Astrocyte (in vitro differentiated cells and primary cell): Measurements from ENCODE around the gene LRRC34. TPM values are rescaled to one million over a fixed set of nuclear protein-coding genes. Genes with fewer than 3 reads are reported as not detected.

ENCODE experiments used
- DNase-seq: peaks from one replicate; pipeline ENCODE4 v3.0.0-alpha.2; 2010; ENCODE audit warnings: low read depth
- FAIRE-seq: peaks from 2 replicates; lab custom pipeline; 2011; peaks lifted over from hg19 to GRCh38; lab: Jason Lieb, UNC
- H2AFZ ChIP-seq: 2 replicates; pipeline ENCODE4 v1.6.0; 2012; ENCODE audit warnings: low read depth, low read length, inconsistent platforms
- H3K27ac ChIP-seq: 2 replicates; pipeline ENCODE4 v1.5.1; 2011; ENCODE audit warnings: low read depth, low read length, inconsistent platforms
- H3K27me3 ChIP-seq: 2 replicates; pipeline ENCODE4 v1.6.0; 2011; ENCODE audit warnings: low read length, inconsistent platforms; ENCODE audit not compliant: insufficient read depth
- H3K36me3 ChIP-seq: 2 replicates; pipeline ENCODE4 v1.5.1; 2011; ENCODE audit warnings: low read length, inconsistent platforms; ENCODE audit not compliant: insufficient read depth
- H3K4me1 ChIP-seq: 2 replicates; pipeline ENCODE4 v1.5.1; 2011; ENCODE audit warnings: low read length, inconsistent platforms; ENCODE audit not compliant: insufficient read depth
- H3K4me2 ChIP-seq: 2 replicates; pipeline ENCODE4 v1.6.0; 2012; ENCODE audit warnings: low read length, inconsistent platforms
- H3K4me3 ChIP-seq: 2 replicates; pipeline ENCODE4 v1.5.1; 2011; ENCODE audit warnings: low read depth, mild to moderate bottlenecking, low read length, inconsistent platforms; ENCODE audit not compliant: insufficient read depth
- H3K79me2 ChIP-seq: 2 replicates; pipeline ENCODE4 v1.6.0; 2012; ENCODE audit warnings: mild to moderate bottlenecking, low read length, inconsistent platforms; ENCODE audit not compliant: insufficient read depth
- H3K9ac ChIP-seq: 2 replicates; pipeline ENCODE4 v1.6.0; 2012; ENCODE audit warnings: mild to moderate bottlenecking, low read length, inconsistent platforms
- H3K9me3 ChIP-seq: 2 replicates; pipeline ENCODE4 v1.5.1; 2012; ENCODE audit warnings: low read depth, mild to moderate bottlenecking, low read length, inconsistent platforms; ENCODE audit not compliant: insufficient read depth
- H4K20me1 ChIP-seq: 2 replicates; pipeline ENCODE4 v1.6.0; 2012; ENCODE audit warnings: low read length, inconsistent platforms; ENCODE audit not compliant: insufficient read depth
- H3K27ac Mint-ChIP-seq: one replicate; pipeline ENCODE4 v1.8.0; 2021; ENCODE audit warnings: mild to moderate bottlenecking, mixed read lengths; ENCODE audit not compliant: unreplicated experiment
- H3K27me3 Mint-ChIP-seq: one replicate; pipeline ENCODE4 v1.8.0; 2021; ENCODE audit warnings: low read depth, mixed read lengths; ENCODE audit not compliant: unreplicated experiment
- H3K36me3 Mint-ChIP-seq: one replicate; pipeline ENCODE4 v1.8.0; 2021; ENCODE audit warnings: low read depth, mixed read lengths; ENCODE audit not compliant: unreplicated experiment
- H3K4me1 Mint-ChIP-seq: one replicate; pipeline ENCODE4 v1.8.0; 2021; ENCODE audit warnings: low read depth, mixed read lengths; ENCODE audit not compliant: unreplicated experiment
- H3K4me3 Mint-ChIP-seq: one replicate; pipeline ENCODE4 v1.8.0; 2021; ENCODE audit warnings: mild to moderate bottlenecking, moderate library complexity, mixed read lengths; ENCODE audit not compliant: unreplicated experiment
- H3K9me3 Mint-ChIP-seq: one replicate; pipeline ENCODE4 v1.8.0; 2021; ENCODE audit warnings: mild to moderate bottlenecking, mixed read lengths; ENCODE audit not compliant: unreplicated experiment
- CTCF ChIP-seq: IDR thresholded peaks from 2 replicates; pipeline ENCODE4 v1.5.1; 2011; ENCODE audit warnings: low read depth, mild to moderate bottlenecking, inconsistent platforms, low read length, moderate library complexity; ENCODE audit not compliant: insufficient read depth
- EZH2 ChIP-seq: IDR thresholded peaks from 2 replicates; pipeline ENCODE4 v1.6.1; 2012; ENCODE audit warnings: mild to moderate bottlenecking, low read length, inconsistent platforms; ENCODE audit not compliant: insufficient read depth
- total RNA-seq: library from RNA; stranded (reverse); gene quantifications from 2 replicates; pipeline ENCODE4 v1.2.1, GENCODE V29; 2021

Gene LRRC34
- total RNA-seq, 1 donor from 2014 or later = 1.0 TPM

DNA sequence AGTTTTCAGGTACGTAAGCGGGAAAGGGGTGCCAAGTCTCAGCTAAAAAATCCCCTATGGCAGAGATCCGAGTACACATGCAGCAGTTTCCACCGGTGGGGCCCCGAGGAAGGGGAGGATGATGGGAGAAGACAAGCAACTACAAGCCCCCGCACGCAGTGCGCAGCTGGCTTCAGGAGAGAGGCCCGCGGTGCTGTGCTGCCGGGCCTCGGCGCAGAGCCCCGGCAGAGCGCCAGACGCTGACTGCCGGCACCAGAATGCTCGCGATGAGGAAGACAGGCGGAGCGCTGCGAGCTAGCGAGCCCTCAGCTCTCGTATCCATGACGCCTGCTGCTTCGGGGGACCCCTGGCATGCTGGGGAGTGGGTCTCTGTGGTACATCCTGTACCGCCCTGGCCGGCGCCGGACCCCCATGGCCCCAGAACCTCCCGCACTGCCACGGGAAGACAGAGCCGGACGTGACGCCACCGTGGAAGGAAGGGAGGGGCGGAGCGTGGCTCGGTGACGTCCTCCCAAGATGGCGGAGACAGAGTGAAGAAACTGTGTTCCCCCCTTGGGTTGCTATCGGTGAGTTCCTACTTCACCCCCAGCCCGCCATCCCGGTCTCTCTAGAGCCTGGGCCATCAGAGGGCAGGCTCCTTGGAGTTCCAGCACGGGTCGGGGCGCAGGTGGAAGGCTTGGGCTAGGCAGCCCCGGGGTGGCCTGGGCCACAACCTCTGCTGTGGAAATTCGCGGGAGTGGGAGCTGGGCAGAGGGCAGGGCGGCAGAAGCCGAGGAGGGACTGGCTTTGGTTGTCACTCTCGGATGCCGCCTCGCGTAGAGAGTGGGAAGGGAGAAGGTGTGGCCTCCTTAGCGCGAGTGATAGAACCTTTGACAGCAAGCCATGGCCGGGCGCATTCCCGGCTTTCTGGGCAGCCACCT, 39.5 kb downstream of the LRRC34 start, which contains the start of gene MYNN:
TSS of gene MYNN (plus strand) at position 500 of the 920 bp plus-strand sequence. CDS start 900 bp downstream, outside the sequence.
- H3K27me3 Mint-ChIP-seq = no peaks in the 10 kb centered on the region
- H3K27ac Mint-ChIP-seq = peak within 1 kb of the TSS; percentile 98
- DNase-seq (peak; percentile 77), FAIRE-seq (peak; percentile 52)
- TF ChIP-seq CTCF = no peak
- TF ChIP-seq EZH2 = no peak
- peak within 1 kb of the TSS; percentile 96 for H3K9ac ChIP-seq
- H3K4me1 ChIP-seq = peaks cover 10% of the 10 kb centered on the region
- H3K27ac ChIP-seq = peak within 1 kb of the TSS; percentile 99
- peaks cover 32% of the 10 kb centered on the region for H3K36me3 ChIP-seq
- peaks cover 12% of the 10 kb centered on the region for H3K4me1 Mint-ChIP-seq
- H3K4me3 Mint-ChIP-seq = peak within 1 kb of the TSS; percentile 97
- no peaks in the 10 kb centered on the region for H3K9me3 Mint-ChIP-seq
- peaks cover 4% of the 10 kb centered on the region for H3K36me3 Mint-ChIP-seq
- H4K20me1 ChIP-seq = peaks cover 32% of the 10 kb centered on the region
- H3K4me2 ChIP-seq = peak within 1 kb of the TSS; percentile 90
- peaks cover 51% of the 10 kb centered on the region for H3K79me2 ChIP-seq
- H3K27me3 ChIP-seq = no peaks in the 10 kb centered on the region
- peak within 1 kb of the TSS; percentile 88 for H3K4me3 ChIP-seq
- H2AFZ ChIP-seq = peak within 1 kb of the TSS; percentile 84
- H3K9me3 ChIP-seq = no peaks in the 10 kb centered on the region

DNA sequence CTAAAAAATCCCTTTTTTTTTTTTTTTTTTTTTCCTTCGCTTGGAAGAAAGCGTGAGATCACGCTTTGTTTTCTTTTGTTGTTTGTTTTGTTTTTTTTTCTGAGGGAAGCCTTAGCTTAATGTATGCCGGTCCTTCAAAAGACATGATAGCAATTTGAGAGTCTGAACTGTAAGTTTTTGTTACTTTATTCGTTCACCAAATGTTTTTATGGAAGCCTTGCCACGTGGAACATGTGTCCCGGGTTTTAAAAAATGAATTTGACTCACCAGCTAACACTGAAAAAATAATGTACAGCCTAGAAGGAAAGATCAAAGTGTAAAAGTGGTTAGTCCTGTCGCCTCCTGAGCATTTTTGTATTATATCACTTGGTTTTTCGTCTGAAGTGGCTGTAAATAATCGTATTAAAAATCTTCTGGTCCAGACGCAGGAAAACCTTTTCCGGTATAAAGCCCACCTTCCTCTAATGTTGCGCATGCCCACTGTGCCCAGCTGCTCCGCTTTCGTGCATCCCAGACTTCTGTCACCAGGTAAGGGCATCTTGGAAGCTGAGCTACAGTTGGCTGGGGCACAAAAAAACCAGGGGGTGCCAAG, 40.3 kb downstream of the LRRC34 start:
- Mint-ChIP-seq H3K9me3 (no peaks in the 10 kb centered on the region), H3K4me3 (peak overlapping the region; percentile 97), H3K36me3 (peaks cover 6% of the 10 kb centered on the region), H3K4me1 (peaks cover 12% of the 10 kb centered on the region), H3K27me3 (no peaks in the 10 kb centered on the region), H3K27ac (peak overlapping the region; percentile 98)
- peaks cover 43% of the 10 kb centered on the region for H3K79me2 ChIP-seq
- no peak for TF ChIP-seq EZH2
- no peak for TF ChIP-seq CTCF
- peak overlapping the region; percentile 99 for H3K27ac ChIP-seq
- H4K20me1 ChIP-seq = peaks cover 25% of the 10 kb centered on the region
- peak overlapping the region; percentile 96 for H3K9ac ChIP-seq
- peak overlapping the region; percentile 84 for H2AFZ ChIP-seq
- peaks cover 25% of the 10 kb centered on the region for H3K36me3 ChIP-seq
- H3K4me2 ChIP-seq = peak overlapping the region; percentile 90
- no peaks in the 10 kb centered on the region for H3K9me3 ChIP-seq
- no peaks in the 10 kb centered on the region for H3K27me3 ChIP-seq
- H3K4me3 ChIP-seq = peak overlapping the region; percentile 88
- FAIRE-seq = peak; percentile 5
- peaks cover 10% of the 10 kb centered on the region for H3K4me1 ChIP-seq
- DNase-seq = peak; percentile 65
